Peyer's patch (tissue), 4 donors: ENCODE results near the gene AKIP1. TPM values are rescaled to one million over a fixed set of nuclear protein-coding genes. Genes with fewer than 3 reads are reported as not detected.

ENCODE experiments used
- DNase-seq, 3 donors: peaks; one replicate each; pipeline ENCODE4 v3.0.0-alpha.2; 2017 to 2019
- H3K27ac ChIP-seq, 4 donors: fragments of 200-600 bp; sonication (generic); one replicate each; pipeline ENCODE4 v1.5.1; 2016 to 2019
- H3K27me3 ChIP-seq, 2 donors: fragments of 200-600 bp; sonication (generic); one replicate each; pipeline ENCODE4 v1.5.1; 2019
- H3K36me3 ChIP-seq, 3 donors: fragments of 200-600 bp; sonication (generic); one replicate each; pipeline ENCODE4 v1.5.1; 2016 to 2019
- H3K4me1 ChIP-seq, 4 donors: fragments of 200-600 bp; sonication (generic); one replicate each; pipeline ENCODE4 v1.5.1; 2016 to 2019
- H3K4me3 ChIP-seq, 4 donors: fragments of 200-600 bp; sonication (generic); 1 replicate in 3 of 4; 2 replicates in 1 of 4; pipeline ENCODE4 v1.5.1; 2016 to 2019; ENCODE audit warnings: mild to moderate bottlenecking in 1 of 4
- H3K9me3 ChIP-seq, 4 donors: fragments of 200-600 bp; sonication (generic); one replicate each; pipeline ENCODE4 v1.5.1; 2016 to 2019; ENCODE audit warnings: mild to moderate bottlenecking in 1 of 4
- CTCF ChIP-seq, 6 experiments: fragments of 450-650 bp in 4 of 6; fragments of 200-600 bp in 2 of 6; sonication (generic) in 1 of 6; IDR thresholded peaks; one replicate each; pipeline ENCODE4 v1.5.1; 2017 to 2019; ENCODE audit warnings: antibody characterized with exemption in 6 of 6, mild to moderate bottlenecking in 3 of 6, moderate library complexity in 1 of 6
- POLR2A ChIP-seq, 2 donors: fragments of 450-650 bp; IDR thresholded peaks; one replicate each; pipeline ENCODE4 v1.5.1; 2017; ENCODE audit warnings: antibody characterized with exemption in 2 of 2, mild to moderate bottlenecking in 2 of 2, moderate library complexity in 2 of 2
- small RNA-seq, 2 donors: library from RNA; depleted of rRNA; stranded (forward); fragments of <200 nt; gene quantifications; one replicate each; pipeline ENCODE3, GENCODE V24; 2016
- total RNA-seq, 4 donors: library from RNA; depleted of rRNA; stranded (reverse); fragments of >200 nt; gene quantifications; one replicate each; pipeline ENCODE4 v1.1.0, GENCODE V29; 2016

AKIP1 gene
- total RNA-seq, 4 donors from 2014 or later: 8.6 to 21.7 (median 12.5) TPM

- H3K27ac ChIP-seq: peak within 1 kb of the TSS; percentile 95 to 96 (median 96)
- peak in 1 of 6 experiments; percentile 7 for TF ChIP-seq CTCF (IDR thresholded peaks at IDR 0.05)
- peak; percentile 94 to 96 for TF ChIP-seq POLR2A (IDR thresholded peaks at IDR 0.05)
These were observed 53.6 kb downstream of the AKIP1 start, which contains the start of gene TMEM9B for GRCh38 chr11:8964324-8965320. Gene TMEM9B, minus strand, starts transcription at chr11:8964442. Its CDS starts 129 bp downstream, at chr11:8964313.

GRCh38 chr11:8967184-8967583 is 56.2 kb downstream of the AKIP1 start:
- TF ChIP-seq CTCF (IDR thresholded peaks at IDR 0.05) (no peak), POLR2A (IDR thresholded peaks at IDR 0.05) (no peak)
- no peaks in the 10 kb centered on the region for H3K27me3 ChIP-seq
- H3K27ac ChIP-seq: no peak overlapping the region
- H3K36me3 ChIP-seq: no peaks in the 10 kb centered on the region
- peaks cover 0 to 19% (median 10%) of the 10 kb centered on the region in 4 donors for H3K4me1 ChIP-seq
- H3K4me3 ChIP-seq: no peak overlapping the region
- H3K9me3 ChIP-seq: no peaks in the 10 kb centered on the region
- DNase-seq: no peak

More at GRCh38 chr11:8964324-8965320, 53.6 kb downstream of the AKIP1 start, which contains the start of gene TMEM9B:
- H3K9me3 ChIP-seq: no peaks in the 10 kb centered on the region
- DNase-seq: peak; percentile 89 to 96 (median 96)
- H3K4me3 ChIP-seq: peak within 1 kb of the TSS; percentile 89 to 91 (median 90)
- no peaks in the 10 kb centered on the region for H3K27me3 ChIP-seq
- H3K4me1 ChIP-seq: peaks cover 0 to 31% (median 10%) of the 10 kb centered on the region in 4 donors
- H3K36me3 ChIP-seq: no peaks in the 10 kb centered on the region

Small RNAs within 50 kb of the gene (small RNA-seq; reads per million reads assigned to genes)
- 0 reads per million in 2 donors for gene RF00019

Other genes with a start within 250 kb of the AKIP1 start
- 10 to 100 TPM; 12.1 to 34.2 (median 19.8) TPM for gene TRIM66, start 228.5 kb upstream of the AKIP1 start, total RNA-seq
- gene RPL27A, start 228.4 kb upstream of the AKIP1 start, total RNA-seq: 100 to 1,000 TPM; 476 to 923 (median 619) TPM
- gene C11orf16, start 21.8 kb downstream of the AKIP1 start, total RNA-seq: not detected
- gene ASCL3, start 31.8 kb downstream of the AKIP1 start, total RNA-seq: not detected
- gene TMEM9B, start 53.3 kb downstream of the AKIP1 start, total RNA-seq: 10 to 100 TPM; 23.1 to 84.2 (median 53.6) TPM
- 1 to 10 TPM in 1 of 4 donors, under 1 TPM in 1, not detected in 2; 0.80 to 1.7 TPM for gene NRIP3, start 92.8 kb downstream of the AKIP1 start, total RNA-seq
- 10 to 100 TPM in 1 of 4 donors, 1 to 10 TPM in 3; 3.1 to 10.6 (median 5.0) TPM for gene SCUBE2, start 180.4 kb downstream of the AKIP1 start, total RNA-seq